Neural progenitor cell (in vitro differentiated cells): ENCODE measurements around the gene STXBP5.

Experiments
- EZH2 ChIP-seq: fragments of 200-600 bp; sonication (generic); IDR thresholded peaks from 2 replicates; pipeline ENCODE4 v1.6.1; 2017; ENCODE audit warnings: antibody characterized with exemption, mild to moderate bottlenecking, moderate library complexity
- EZH2phosphoT487 ChIP-seq: fragments of 200-600 bp; sonication (generic); IDR thresholded peaks from 2 replicates; pipeline ENCODE4 v1.6.1; 2017; ENCODE audit warnings: antibody characterized with exemption
- TF ChIP-seq, protein P1 (sequence below): fragments of 200-600 bp; sonication (generic); IDR thresholded peaks from 2 replicates; pipeline ENCODE4 v1.5.1; 2017; ENCODE audit warnings: antibody characterized with exemption, mild to moderate bottlenecking

DNA sequence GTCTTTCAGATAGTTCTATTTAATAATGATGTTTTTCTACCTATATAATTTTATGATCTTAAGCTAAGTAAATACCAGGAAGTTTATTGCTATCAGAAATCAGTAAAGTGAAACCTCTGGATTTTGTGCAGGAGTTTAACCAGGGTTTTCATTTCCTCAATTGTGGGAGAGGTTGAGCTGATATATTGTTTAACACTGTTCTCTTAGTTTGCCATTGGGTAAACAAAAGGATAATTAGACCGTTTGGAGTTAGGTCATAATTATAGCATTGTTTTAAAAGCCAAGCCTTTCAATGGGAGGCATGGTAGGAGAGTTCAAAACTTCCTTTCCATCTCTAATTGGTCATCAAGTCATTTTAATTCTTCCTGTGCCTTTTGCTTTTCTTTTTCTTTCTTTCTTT lies 58.7 kb downstream of the STXBP5 start:
- TF ChIP-seq, protein P1, sequence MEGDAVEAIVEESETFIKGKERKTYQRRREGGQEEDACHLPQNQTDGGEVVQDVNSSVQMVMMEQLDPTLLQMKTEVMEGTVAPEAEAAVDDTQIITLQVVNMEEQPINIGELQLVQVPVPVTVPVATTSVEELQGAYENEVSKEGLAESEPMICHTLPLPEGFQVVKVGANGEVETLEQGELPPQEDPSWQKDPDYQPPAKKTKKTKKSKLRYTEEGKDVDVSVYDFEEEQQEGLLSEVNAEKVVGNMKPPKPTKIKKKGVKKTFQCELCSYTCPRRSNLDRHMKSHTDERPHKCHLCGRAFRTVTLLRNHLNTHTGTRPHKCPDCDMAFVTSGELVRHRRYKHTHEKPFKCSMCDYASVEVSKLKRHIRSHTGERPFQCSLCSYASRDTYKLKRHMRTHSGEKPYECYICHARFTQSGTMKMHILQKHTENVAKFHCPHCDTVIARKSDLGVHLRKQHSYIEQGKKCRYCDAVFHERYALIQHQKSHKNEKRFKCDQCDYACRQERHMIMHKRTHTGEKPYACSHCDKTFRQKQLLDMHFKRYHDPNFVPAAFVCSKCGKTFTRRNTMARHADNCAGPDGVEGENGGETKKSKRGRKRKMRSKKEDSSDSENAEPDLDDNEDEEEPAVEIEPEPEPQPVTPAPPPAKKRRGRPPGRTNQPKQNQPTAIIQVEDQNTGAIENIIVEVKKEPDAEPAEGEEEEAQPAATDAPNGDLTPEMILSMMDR, result no peak
- TF ChIP-seq EZH2 (no peak), EZH2phosphoT487 (no peak)
